HepG2 (cell line): Measurements from ENCODE around the gene GSTP1. TPM values are rescaled to one million over a fixed set of nuclear protein-coding genes. Genes with fewer than 3 reads are reported as not detected.

Source experiments
- ELF3 ChIP-seq: IDR thresholded peaks from 2 replicates; pipeline ENCODE4 v1.6.1; 2016; ENCODE audit warnings: missing genetic modification reagents, missing compliant biosample characterization
- FOXA3 ChIP-seq: IDR thresholded peaks from 2 replicates; pipeline ENCODE4 v1.6.1; 2016; ENCODE audit warnings: missing genetic modification reagents, missing compliant biosample characterization
- HMG20A ChIP-seq: IDR thresholded peaks from 2 replicates; pipeline ENCODE4 v1.6.1; 2016; ENCODE audit warnings: borderline replicate concordance
- JUN ChIP-seq: sonication (generic); formaldehyde crosslinking; IDR thresholded peaks from 2 replicates; pipeline ENCODE4 v1.4.0; 2020; ENCODE audit warnings: mild to moderate bottlenecking, missing genetic modification reagents
- KDM2A ChIP-seq: sonication (generic); formaldehyde crosslinking; IDR thresholded peaks from 2 replicates; pipeline ENCODE4 v1.4.0; 2020; ENCODE audit warnings: low read depth, missing genetic modification reagents, borderline replicate concordance
- NFE2L1 ChIP-seq: sonication (generic); formaldehyde crosslinking; IDR thresholded peaks from 2 replicates; pipeline ENCODE4 v1.4.0; 2020; ENCODE audit warnings: missing genetic modification reagents, mild to moderate bottlenecking, borderline replicate concordance
- NR2F1 ChIP-seq, 2 experiments: fragments of 450-650 bp in 1 of 2; formaldehyde crosslinking in 1 of 2; IDR thresholded peaks; 2 replicates each; pipeline versions ENCODE4 v1.5.0 to v1.6.1; 2016 to 2020; ENCODE audit warnings: mild to moderate bottlenecking in 1 of 2, missing compliant biosample characterization in 1 of 2, missing genetic modification reagents in 1 of 2, moderate library complexity in 1 of 2
- NR2F2 ChIP-seq: IDR thresholded peaks from 2 replicates; pipeline ENCODE4 v1.6.1; 2012; ENCODE audit warnings: low read depth, inconsistent platforms, borderline replicate concordance
- NRL ChIP-seq: sonication (generic); formaldehyde crosslinking; IDR thresholded peaks from 2 replicates; pipeline ENCODE4 v1.5.0; 2020; ENCODE audit warnings: missing genetic modification reagents, mild to moderate bottlenecking, moderate library complexity, borderline replicate concordance
- PCBP1 ChIP-seq: fragments of 200-400 bp; formaldehyde crosslinking; IDR thresholded peaks from 2 replicates; pipeline ENCODE4 v1.6.1; 2017; ENCODE audit warnings: mild to moderate bottlenecking, low read depth, low read length, borderline replicate concordance
- RARA ChIP-seq: IDR thresholded peaks from 2 replicates; pipeline ENCODE4 v1.6.1; 2016; ENCODE audit warnings: missing genetic modification reagents, missing compliant biosample characterization
- RFX1 ChIP-seq: fragments of 450-650 bp; IDR thresholded peaks from 2 replicates; pipeline ENCODE4 v1.6.1; 2017
- RFX3 ChIP-seq: IDR thresholded peaks from 2 replicates; pipeline ENCODE4 v1.6.1; 2016; ENCODE audit warnings: missing biosample characterization, missing genetic modification reagents
- SATB2 ChIP-seq: sonication (generic); formaldehyde crosslinking; IDR thresholded peaks from 2 replicates; pipeline ENCODE4 v1.5.0; 2020; ENCODE audit warnings: missing genetic modification reagents
- TOPORS ChIP-seq: sonication (generic); formaldehyde crosslinking; IDR thresholded peaks from 2 replicates; pipeline ENCODE4 v1.8.0; 2023; ENCODE audit warnings: mild to moderate bottlenecking, missing genetic modification reagents
- ZBTB1 ChIP-seq: sonication (generic); formaldehyde crosslinking; IDR thresholded peaks from 2 replicates; pipeline ENCODE4 v1.4.0; 2020; ENCODE audit warnings: missing genetic modification reagents, borderline replicate concordance
- ZFP82 ChIP-seq: sonication (generic); formaldehyde crosslinking; IDR thresholded peaks from 2 replicates; pipeline ENCODE4 v1.5.1; 2020; ENCODE audit warnings: mild to moderate bottlenecking, missing genetic modification reagents, borderline replicate concordance
- ZNF44 ChIP-seq: sonication (generic); formaldehyde crosslinking; IDR thresholded peaks from 2 replicates; pipeline ENCODE4 v1.5.1; 2020; ENCODE audit warnings: mild to moderate bottlenecking, missing genetic modification reagents
- ZNF660 ChIP-seq: sonication (generic); formaldehyde crosslinking; IDR thresholded peaks from 2 replicates; pipeline ENCODE4 v1.5.1; 2020; ENCODE audit warnings: mild to moderate bottlenecking, low read depth, missing genetic modification reagents, borderline replicate concordance
- ZNF670 ChIP-seq: sonication (generic); formaldehyde crosslinking; IDR thresholded peaks from 2 replicates; pipeline ENCODE4 v1.8.0; 2022; ENCODE audit warnings: mild to moderate bottlenecking, missing genetic modification reagents, borderline replicate concordance
- ZNF687 ChIP-seq: sonication (generic); formaldehyde crosslinking; IDR thresholded peaks from 2 replicates; pipeline ENCODE4 v1.5.1; 2020; ENCODE audit warnings: mild to moderate bottlenecking, missing genetic modification reagents, moderate library complexity
- ZNF777 ChIP-seq: sonication (generic); formaldehyde crosslinking; IDR thresholded peaks from 2 replicates; pipeline ENCODE4 v1.4.0; 2020; ENCODE audit warnings: missing genetic modification reagents
- ZNF891 ChIP-seq: sonication (generic); formaldehyde crosslinking; IDR thresholded peaks from 2 replicates; pipeline ENCODE4 v1.5.0; 2020; ENCODE audit warnings: mild to moderate bottlenecking, missing genetic modification reagents
- polyA plus RNA-seq, 8 experiments: library from polyadenylated mRNA; depleted of rRNA in 3 of 8; stranded (reverse) in 7 of 8; unstranded in 1 of 8; fragments of >200 nt; fragmentation: Illumina TruSeq in 4 of 8; extraction: Trizol in 4 of 8; gene quantifications; 2 replicates each; pipeline versions ENCODE4 v1.2.1 to v1.2.3, GENCODE V29; 2011 to 2016; ENCODE audit warnings: low read depth in 4 of 8, missing spikeins in 1 of 8, mixed read lengths in 1 of 8; ENCODE audit not compliant: insufficient read depth in 1 of 8
- total RNA-seq, 5 experiments: library from RNA; depleted of rRNA; stranded (reverse); fragments of >200 nt; fragmentation: Illumina TruSeq; extraction: Trizol; gene quantifications; 2 replicates each; pipeline ENCODE4 v1.2.3, GENCODE V29; 2016; ENCODE audit warnings: low read depth in 1 of 5
- TF ChIP-seq, protein P1 (sequence below): sonication (generic); formaldehyde crosslinking; IDR thresholded peaks from 2 replicates; pipeline ENCODE4 v1.5.0; 2020; ENCODE audit warnings: mild to moderate bottlenecking, missing genetic modification reagents
- TF ChIP-seq, protein P2 (sequence below): sonication (generic); formaldehyde crosslinking; IDR thresholded peaks from 2 replicates; pipeline ENCODE4 v1.8.0; 2022; ENCODE audit warnings: missing genetic modification reagents, mild to moderate bottlenecking, moderate library complexity, borderline replicate concordance

Gene GSTP1
- total and polyA plus RNA-seq, 2 of the 13 experiments (the other 11 are each of a cell fraction or from before 2014, with no cell fraction given): not detected

- TF ChIP-seq ZNF891 (CRISPR knock-in tag) (no peak), JUN (CRISPR knock-in tag) (no peak), HMG20A (CRISPR knock-in tag) (no peak), RFX1 (no peak), ZNF670 (CRISPR knock-in tag) (no peak), NRL (CRISPR knock-in tag) (no peak), NR2F2 (peak; percentile 71; the same call in 1 of the 2 replicates), PCBP1 (no peak), RARA (CRISPR knock-in tag) (peak; percentile 35; the same call in 1 of the 2 replicates), ZNF44 (no peak), NR2F1 (CRISPR knock-in tag; IDR thresholded peaks at IDR 0.05) (peak in 1 of 2 experiments; percentile 43; a peak in 1 of 4 replicates), ZFP82 (CRISPR knock-in tag) (no peak), ZBTB1 (CRISPR knock-in tag) (no peak), FOXA3 (CRISPR knock-in tag) (no peak), RFX3 (CRISPR knock-in tag) (no peak), ELF3 (CRISPR knock-in tag) (peak; percentile 44; the same call in 1 of the 2 replicates), ZNF660 (CRISPR knock-in tag) (no peak), KDM2A (CRISPR knock-in tag) (no peak), ZNF687 (CRISPR knock-in tag) (peak; percentile 44), NFE2L1 (CRISPR knock-in tag) (no peak), TOPORS (CRISPR knock-in tag) (0 out of 2 replicates have a peak, but pooled peaks have one; percentile 32), ZNF777 (CRISPR knock-in tag) (no peak), SATB2 (CRISPR knock-in tag) (no peak)
- TF ChIP-seq, protein P1, sequence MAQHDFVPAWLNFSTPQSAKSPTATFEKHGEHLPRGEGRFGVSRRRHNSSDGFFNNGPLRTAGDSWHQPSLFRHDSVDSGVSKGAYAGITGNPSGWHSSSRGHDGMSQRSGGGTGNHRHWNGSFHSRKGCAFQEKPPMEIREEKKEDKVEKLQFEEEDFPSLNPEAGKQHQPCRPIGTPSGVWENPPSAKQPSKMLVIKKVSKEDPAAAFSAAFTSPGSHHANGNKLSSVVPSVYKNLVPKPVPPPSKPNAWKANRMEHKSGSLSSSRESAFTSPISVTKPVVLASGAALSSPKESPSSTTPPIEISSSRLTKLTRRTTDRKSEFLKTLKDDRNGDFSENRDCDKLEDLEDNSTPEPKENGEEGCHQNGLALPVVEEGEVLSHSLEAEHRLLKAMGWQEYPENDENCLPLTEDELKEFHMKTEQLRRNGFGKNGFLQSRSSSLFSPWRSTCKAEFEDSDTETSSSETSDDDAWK (CRISPR knock-in tag): no peak
- TF ChIP-seq, protein P2, sequence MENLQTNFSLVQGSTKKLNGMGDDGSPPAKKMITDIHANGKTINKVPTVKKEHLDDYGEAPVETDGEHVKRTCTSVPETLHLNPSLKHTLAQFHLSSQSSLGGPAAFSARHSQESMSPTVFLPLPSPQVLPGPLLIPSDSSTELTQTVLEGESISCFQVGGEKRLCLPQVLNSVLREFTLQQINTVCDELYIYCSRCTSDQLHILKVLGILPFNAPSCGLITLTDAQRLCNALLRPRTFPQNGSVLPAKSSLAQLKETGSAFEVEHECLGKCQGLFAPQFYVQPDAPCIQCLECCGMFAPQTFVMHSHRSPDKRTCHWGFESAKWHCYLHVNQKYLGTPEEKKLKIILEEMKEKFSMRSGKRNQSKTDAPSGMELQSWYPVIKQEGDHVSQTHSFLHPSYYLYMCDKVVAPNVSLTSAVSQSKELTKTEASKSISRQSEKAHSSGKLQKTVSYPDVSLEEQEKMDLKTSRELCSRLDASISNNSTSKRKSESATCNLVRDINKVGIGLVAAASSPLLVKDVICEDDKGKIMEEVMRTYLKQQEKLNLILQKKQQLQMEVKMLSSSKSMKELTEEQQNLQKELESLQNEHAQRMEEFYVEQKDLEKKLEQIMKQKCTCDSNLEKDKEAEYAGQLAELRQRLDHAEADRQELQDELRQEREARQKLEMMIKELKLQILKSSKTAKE (CRISPR knock-in tag): no peak
Measured at GRCh38 chr11:67633758-67634365, 50.2 kb downstream of the GSTP1 start (continued).
